Activated CD8-positive, alpha-beta T cell treated with anti-CD3 and anti-CD28 coated beads for 36 hours (primary cell): ENCODE data around the gene NRG3. TPM values are rescaled to one million over a fixed set of nuclear protein-coding genes. Genes with fewer than 3 reads are reported as not detected.

ENCODE experiments used
- ATAC-seq: fragments of 200-7000 bp; cut with Tn5 transposase; one replicate; pipeline ENCODE4 v1.10.0; 2021; ENCODE audit warnings: mild to moderate bottlenecking, moderate library complexity
- CTCF ChIA-PET: fragments of 350-600 bp; sonication (Branson Sonifier 250); formaldehyde crosslinking; loops from one replicate; lab custom pipeline; 2021; ENCODE audit warnings: antibody characterized with exemption; lab: Charles Lee
- POLR2A ChIA-PET: fragments of 350-600 bp; sonication (Branson Sonifier 250); formaldehyde crosslinking; loops from one replicate; lab custom pipeline; 2021; ENCODE audit warnings: antibody characterized with exemption; lab: Charles Lee
- DNase-seq: peaks from one replicate; pipeline ENCODE4 v3.0.0-alpha.2; 2020
- H3K27ac Mint-ChIP-seq: one replicate; pipeline ENCODE4 v1.8.0; 2021; ENCODE audit warnings: mild to moderate bottlenecking, mixed read lengths
- H3K27me3 Mint-ChIP-seq: one replicate; pipeline ENCODE4 v1.8.0; 2021; ENCODE audit warnings: mixed read lengths
- H3K36me3 Mint-ChIP-seq: one replicate; pipeline ENCODE4 v1.8.0; 2021; ENCODE audit warnings: low read depth, mixed read lengths
- H3K4me1 Mint-ChIP-seq: one replicate; pipeline ENCODE4 v1.8.0; 2021; ENCODE audit warnings: low read depth, mixed read lengths
- H3K4me3 Mint-ChIP-seq: one replicate; pipeline ENCODE4 v1.8.0; 2021; ENCODE audit warnings: mild to moderate bottlenecking, moderate library complexity, mixed read lengths
- H3K9me3 Mint-ChIP-seq: one replicate; pipeline ENCODE4 v1.8.0; 2021; ENCODE audit warnings: mixed read lengths
- CTCF ChIP-seq: fragments of 200-600 bp; IDR thresholded peaks from one replicate; pipeline ENCODE4 v1.8.0; 2022; ENCODE audit warnings: antibody characterized with exemption, mild to moderate bottlenecking
- intact Hi-C: fragments of 100-400 bp; cut with micrococcal nuclease; formaldehyde crosslinking; loops from one replicate; pipeline ENCODE4 v1.10.0; 2022
- total RNA-seq, 2 experiments: library from RNA; stranded (reverse); gene quantifications; one replicate each; pipeline ENCODE4 v1.2.3, GENCODE V29; 2021

The NRG3 gene
- total RNA-seq, 2 experiments from 2014 or later, result not detected

GRCh38 chr10:82463614-82464013 is 588.6 kb downstream of the NRG3 start:
- ATAC-seq (no peak), DNase-seq (no peak)
- Mint-ChIP-seq H3K27me3 (no peaks in the 10 kb centered on the region), H3K36me3 (no peaks in the 10 kb centered on the region), H3K4me1 (no peaks in the 10 kb centered on the region), H3K9me3 (peaks cover 1% of the 10 kb centered on the region), H3K4me3 (no peak overlapping the region), H3K27ac (no peak overlapping the region)
- no peak for TF ChIP-seq CTCF
- CTCF ChIA-PET, result no interaction called here
- POLR2A ChIA-PET, result no interaction called here
- intact Hi-C loops, result no loop called here

DNA sequence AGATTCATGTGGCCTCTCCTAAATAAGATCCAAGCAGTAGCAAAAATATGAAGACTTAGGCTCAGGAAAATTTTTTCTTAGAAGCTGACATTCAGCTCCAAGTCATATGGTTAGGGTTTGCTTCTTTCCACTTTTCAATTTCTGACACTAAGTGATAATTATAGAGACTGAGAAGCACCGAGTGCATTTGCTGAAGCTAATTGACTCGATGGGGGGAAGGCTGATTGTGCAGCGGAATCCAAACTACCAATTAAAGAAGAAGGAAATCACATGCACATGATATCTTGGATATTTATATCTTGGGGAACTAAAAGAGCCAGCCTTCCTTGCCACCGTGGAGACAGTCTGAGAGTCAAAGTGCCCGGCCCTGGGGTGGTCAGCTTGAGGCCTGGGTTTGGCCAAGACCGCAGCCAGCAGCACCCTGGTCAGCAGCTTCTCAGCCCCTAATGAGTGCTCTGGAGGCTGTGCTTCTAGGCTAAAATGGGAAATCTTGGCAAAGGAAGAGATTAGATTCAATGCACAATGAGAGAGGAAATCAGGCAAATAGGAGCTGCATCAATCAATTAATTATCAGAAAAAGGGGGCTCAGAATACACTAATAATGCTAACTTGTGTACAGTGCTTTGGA is 589.3 kb downstream of the NRG3 start:
- Mint-ChIP-seq H3K27ac (no peak overlapping the region), H3K27me3 (no peaks in the 10 kb centered on the region), H3K4me1 (no peaks in the 10 kb centered on the region), H3K4me3 (no peak overlapping the region), H3K36me3 (no peaks in the 10 kb centered on the region), H3K9me3 (peaks cover 1% of the 10 kb centered on the region)
- intact Hi-C loops, result no loop called here
- ATAC-seq (no peak), DNase-seq (no peak)
- no peak for TF ChIP-seq CTCF
- CTCF ChIA-PET, result no interaction called here
- POLR2A ChIA-PET, result interaction anchor here (0.9 kb wide), 1 partner anchor 9 kb away, joined by 3 read pairs; no protein-coding TSS in a partner anchor

DNA sequence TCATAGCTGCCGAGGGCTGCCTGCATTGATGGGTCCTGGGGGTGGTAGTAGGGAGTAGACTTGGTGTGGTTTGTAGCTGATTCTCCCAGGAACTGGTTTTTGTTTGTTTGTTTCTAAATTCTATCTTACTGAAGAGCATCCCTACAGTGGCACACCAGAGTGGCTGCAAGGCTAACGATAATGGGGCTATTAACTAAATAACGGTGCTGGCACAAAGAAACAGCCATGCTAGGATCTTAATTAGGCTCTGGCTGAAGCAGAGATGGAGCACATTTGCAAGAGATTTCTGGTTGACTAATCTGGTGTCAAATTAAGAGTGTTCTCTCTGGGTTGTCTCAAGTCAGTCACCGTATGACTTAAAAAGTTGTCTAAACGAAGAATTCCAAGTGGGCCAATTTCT is 590.0 kb downstream of the NRG3 start:
- POLR2A ChIA-PET, result interaction anchor here (0.9 kb wide), 1 partner anchor 8 kb away, joined by 3 read pairs; no protein-coding TSS in a partner anchor
- H3K27ac Mint-ChIP-seq, result no peak overlapping the region
- no peaks in the 10 kb centered on the region for H3K27me3 Mint-ChIP-seq
- ATAC-seq (no peak), DNase-seq (no peak)
- H3K4me1 Mint-ChIP-seq, result no peaks in the 10 kb centered on the region
- H3K4me3 Mint-ChIP-seq, result no peak overlapping the region
- H3K36me3 Mint-ChIP-seq, result no peaks in the 10 kb centered on the region
- CTCF ChIA-PET, result no interaction called here
- no peak for TF ChIP-seq CTCF
- intact Hi-C loops, result no loop called here
- H3K9me3 Mint-ChIP-seq, result peaks cover 1% of the 10 kb centered on the region

DNA sequence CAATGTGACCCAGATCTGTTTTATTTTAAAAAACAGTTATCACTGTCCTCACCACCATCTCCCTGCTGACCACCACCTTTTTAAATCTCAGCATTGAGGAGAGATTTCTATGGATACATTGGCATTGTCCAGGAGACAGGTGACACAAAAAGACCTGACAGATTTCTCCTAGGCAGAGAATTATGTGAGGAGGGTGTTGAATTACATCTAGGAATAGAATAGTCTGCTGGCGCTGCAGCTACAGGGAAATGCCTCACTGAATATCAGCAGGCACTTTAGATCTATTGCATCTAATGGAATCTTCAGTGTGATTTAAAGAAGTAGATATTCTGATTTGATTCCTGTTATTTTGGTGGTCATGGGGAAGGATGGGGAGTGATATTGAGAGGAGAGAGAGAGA is 593.5 kb downstream of the NRG3 start:
- no peaks in the 10 kb centered on the region for H3K9me3 Mint-ChIP-seq
- no peaks in the 10 kb centered on the region for H3K27me3 Mint-ChIP-seq
- ATAC-seq (no peak), DNase-seq (no peak)
- ChIA-PET CTCF (no interaction called here), POLR2A (interaction anchor here (0.6 kb wide), 1 partner anchor 270 kb away, joined by 3 read pairs; no protein-coding TSS in a partner anchor)
- no peak for TF ChIP-seq CTCF
- H3K27ac Mint-ChIP-seq, result no peak overlapping the region
- no peaks in the 10 kb centered on the region for H3K36me3 Mint-ChIP-seq
- H3K4me3 Mint-ChIP-seq, result no peak overlapping the region
- H3K4me1 Mint-ChIP-seq, result no peaks in the 10 kb centered on the region
- intact Hi-C loops, result no loop called here

GRCh38 chr10:82472406-82473335 is 597.7 kb downstream of the NRG3 start:
- intact Hi-C loops, result no loop called here
- Mint-ChIP-seq H3K9me3 (peaks cover 3% of the 10 kb centered on the region), H3K27me3 (no peaks in the 10 kb centered on the region), H3K27ac (no peak overlapping the region), H3K4me1 (no peaks in the 10 kb centered on the region), H3K4me3 (no peak overlapping the region), H3K36me3 (no peaks in the 10 kb centered on the region)
- POLR2A ChIA-PET, result interaction anchor here (0.8 kb wide), 1 partner anchor 8 kb away, joined by 3 read pairs; no protein-coding TSS in a partner anchor
- CTCF ChIA-PET, result no interaction called here
- ATAC-seq, result no peak
- no peak for TF ChIP-seq CTCF
- DNase-seq, result no peak
